Stimulated activated CD8-positive, alpha-beta memory T cell treated with anti-CD3 and anti-CD28 coated beads, Interleukin-7, amount 100 ng/mL, for 1 hour (primary cell): Measurements from ENCODE around the gene C13orf46.

ENCODE experiments used
- DNase-seq, 2 donors: peaks; one replicate each; pipeline ENCODE4 v3.0.0-alpha.2; 2020; ENCODE audit warnings: low read depth in 2 of 2

C13orf46 gene

DNA sequence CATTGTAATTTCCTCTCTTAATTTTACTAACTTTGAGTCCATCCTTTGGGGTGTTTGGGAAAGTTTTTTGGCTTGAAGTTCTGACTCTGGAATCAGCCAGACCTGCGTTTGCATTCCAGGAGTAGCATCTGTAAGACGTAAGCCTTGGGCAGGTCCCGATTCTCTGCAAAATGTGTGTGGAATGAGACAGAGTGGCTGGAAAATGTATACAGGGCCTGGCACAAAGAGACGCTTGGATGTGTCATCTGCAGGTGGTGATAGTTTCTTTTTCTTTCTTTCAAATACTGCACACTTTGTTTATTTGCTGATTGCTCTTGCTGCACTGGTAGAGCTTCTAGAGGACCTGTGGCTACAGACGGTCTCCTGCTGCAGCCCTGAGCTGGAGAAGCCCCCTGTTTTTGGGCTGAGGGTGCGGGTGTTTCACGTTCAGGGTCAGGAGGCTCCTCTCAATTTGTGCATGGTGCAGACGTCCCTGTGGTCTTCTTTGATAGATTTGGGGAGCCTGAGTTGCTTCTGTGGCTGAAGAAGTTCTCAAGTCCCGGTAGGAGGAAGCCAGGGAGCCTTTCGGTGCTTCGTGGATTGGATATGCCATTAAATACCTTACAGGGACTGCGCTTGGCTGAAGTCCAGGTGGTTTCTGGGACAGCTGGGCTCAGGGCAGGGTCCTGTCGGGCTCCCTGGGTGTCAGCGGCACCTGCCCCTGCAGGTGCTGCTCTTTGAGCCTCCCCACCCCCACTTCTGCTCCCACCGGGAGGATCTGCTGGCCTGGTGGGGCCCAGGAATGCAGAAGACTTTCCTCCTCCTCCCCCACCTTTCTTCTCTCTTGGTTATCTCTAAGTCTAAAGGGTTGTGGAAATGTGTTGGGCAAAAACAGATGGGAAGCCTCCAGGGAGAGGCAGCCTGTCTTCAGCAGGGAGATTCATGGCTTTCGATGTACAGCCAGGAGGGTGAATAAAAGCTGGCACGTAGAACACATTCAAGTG is 66.0 kb downstream of the C13orf46 start:
- no peak for DNase-seq

DNA sequence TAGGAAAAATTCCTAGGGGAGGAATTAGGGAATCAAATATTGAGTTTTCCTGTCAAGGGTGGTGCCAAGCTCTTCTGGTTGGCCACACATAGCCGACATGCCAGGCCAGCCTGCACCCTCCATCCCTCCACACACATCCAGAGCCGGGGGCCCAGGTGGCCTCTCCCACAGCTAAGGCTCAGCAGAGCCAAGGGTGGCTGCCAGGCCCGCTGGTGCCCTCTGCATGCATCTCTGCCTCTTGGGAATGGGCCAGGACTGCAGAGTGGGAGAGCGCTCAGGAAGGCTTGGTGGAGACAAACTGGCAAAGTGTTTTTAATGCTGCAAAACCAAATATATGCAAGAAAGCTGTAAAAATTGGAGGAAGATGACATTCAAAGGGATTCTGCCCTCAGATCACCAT is 67.3 kb downstream of the C13orf46 start:
- DNase-seq: no peak

GRCh38 chr13:113905942-113906341 is 67.9 kb downstream of the C13orf46 start:
- DNase-seq: no peak

DNA sequence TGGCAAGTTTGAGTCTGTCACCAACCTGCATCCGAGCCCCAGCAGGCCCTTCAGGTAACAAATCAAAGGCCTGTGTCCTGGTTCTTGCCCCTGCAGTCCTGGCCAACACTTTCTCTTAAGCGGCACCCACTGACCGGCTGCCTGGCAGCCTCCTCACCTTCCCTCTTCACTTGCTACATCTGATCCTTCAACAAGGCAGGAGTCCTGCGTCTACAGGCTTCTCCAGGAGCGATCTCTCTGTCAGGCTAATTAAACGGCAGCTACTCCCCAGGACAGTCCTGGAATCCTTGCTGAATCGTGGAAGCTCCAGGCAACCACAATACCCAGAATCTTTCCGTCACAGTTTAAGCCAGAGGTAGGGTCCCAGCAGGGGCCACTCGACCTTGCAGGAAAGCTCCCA is 68.9 kb downstream of the C13orf46 start:
- no peak for DNase-seq

DNA sequence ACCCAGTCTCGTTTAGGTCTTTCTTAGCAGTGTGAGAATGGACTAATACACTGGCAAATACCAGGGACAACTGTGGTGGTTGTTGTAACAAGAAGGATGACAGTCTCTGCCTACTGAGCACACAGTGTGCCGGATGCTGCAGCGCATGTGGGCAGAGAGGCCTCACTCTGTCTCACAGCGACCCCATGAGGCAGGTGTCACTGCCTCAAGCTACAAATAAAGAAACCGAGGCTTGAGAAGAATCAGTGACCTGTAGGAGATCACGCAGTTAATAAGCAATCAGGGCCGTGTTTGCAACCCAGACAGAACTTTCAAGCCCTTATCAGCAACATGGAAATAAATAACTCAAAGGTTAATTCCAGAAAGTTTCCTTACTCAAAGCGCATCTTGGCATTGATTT is 69.5 kb downstream of the C13orf46 start:
- no peak for DNase-seq

DNA sequence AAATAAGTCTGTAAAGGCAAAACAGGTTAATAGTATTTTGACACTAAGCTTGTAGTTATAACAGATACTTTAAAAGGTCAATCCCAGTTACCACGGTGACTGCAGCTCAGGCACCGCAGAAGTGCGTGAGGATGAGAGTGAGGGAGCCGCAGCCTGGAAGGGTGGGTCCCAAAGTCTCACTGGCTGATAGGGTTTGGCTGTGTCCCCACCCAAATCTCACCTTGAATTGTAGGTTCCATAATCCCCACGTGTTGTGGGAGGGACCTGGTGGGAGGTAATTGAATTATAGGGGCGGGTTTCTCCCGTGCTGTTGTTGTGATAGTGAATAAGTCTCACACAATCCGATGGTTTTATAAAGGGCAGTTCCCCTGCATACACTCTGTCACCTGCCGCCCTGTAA is 70.0 kb downstream of the C13orf46 start:
- DNase-seq: no peak
